Natural killer cell treated with Interleukin-12 subunit alpha and Interleukin-12 subunit beta and Interleukin-15 and Interleukin-18, amount 100 ng/mL, for 72 hours (primary cell): ENCODE data around the gene FCHSD2. TPM values are rescaled to one million over a fixed set of nuclear protein-coding genes. Genes with fewer than 3 reads are reported as not detected.

Source experiments
- ATAC-seq, 2 donors: fragments of 150-1000 bp; cut with Tn5 transposase in 1 of 2; sonication (Bioruptor Pico), chemical (Tn5 transposase) in 1 of 2; 2 replicates each; pipeline ENCODE4 v1.10.0; 2021
- DNase-seq: peaks from one replicate; pipeline ENCODE4 v3.0.0; 2022; ENCODE audit warnings: low spot score
- H3K27ac Mint-ChIP-seq, 2 donors: 1 replicate in 1 of 2; 2 replicates in 1 of 2; pipeline ENCODE4 v1.8.0; 2022; ENCODE audit warnings: mixed read lengths in 2 of 2, mild to moderate bottlenecking in 1 of 2, moderate library complexity in 1 of 2
- H3K27me3 Mint-ChIP-seq, 2 donors: 1 replicate in 1 of 2; 2 replicates in 1 of 2; pipeline ENCODE4 v1.8.0; 2022; ENCODE audit warnings: mixed read lengths in 2 of 2
- H3K36me3 Mint-ChIP-seq: one replicate; pipeline ENCODE4 v1.8.0; 2022; ENCODE audit warnings: mixed read lengths
- H3K4me1 Mint-ChIP-seq, 2 donors: 1 replicate in 1 of 2; 2 replicates in 1 of 2; pipeline ENCODE4 v1.8.0; 2022; ENCODE audit warnings: low read depth in 2 of 2, mixed read lengths in 2 of 2, mild to moderate bottlenecking in 1 of 2
- H3K4me3 Mint-ChIP-seq: one replicate; pipeline ENCODE4 v1.8.0; 2022; ENCODE audit warnings: mixed read lengths
- H3K9me3 Mint-ChIP-seq: 2 replicates; pipeline ENCODE4 v1.8.0; 2022; ENCODE audit warnings: mixed read lengths
- total RNA-seq, 2 donors: library from RNA; stranded (reverse); gene quantifications; one replicate each; pipeline ENCODE4 v1.2.3, GENCODE V29; 2022

FCHSD2 gene
- total RNA-seq, 2 donors from 2014 or later, result 58.8 to 77.3 TPM

GRCh38 chr11:72900013-72900412 is 242.1 kb downstream of the FCHSD2 start:
- DNase-seq, result no peak
- H3K36me3 Mint-ChIP-seq, result no peaks in the 10 kb centered on the region
- H3K9me3 Mint-ChIP-seq, result no peaks in the 10 kb centered on the region
- no peak for ATAC-seq
- H3K4me1 Mint-ChIP-seq, result peaks cover 11 to 12% of the 10 kb centered on the region in 2 donors
- no peak overlapping the region for H3K4me3 Mint-ChIP-seq
- H3K27me3 Mint-ChIP-seq, result no peaks in the 10 kb centered on the region
- H3K27ac Mint-ChIP-seq, result no peak overlapping the region

GRCh38 chr11:72899238-72899637 is 242.9 kb downstream of the FCHSD2 start:
- H3K27ac Mint-ChIP-seq, result no peak overlapping the region
- ATAC-seq (no peak), DNase-seq (no peak)
- no peak overlapping the region for H3K4me3 Mint-ChIP-seq
- no peaks in the 10 kb centered on the region for H3K27me3 Mint-ChIP-seq
- no peaks in the 10 kb centered on the region for H3K9me3 Mint-ChIP-seq
- H3K36me3 Mint-ChIP-seq, result no peaks in the 10 kb centered on the region
- H3K4me1 Mint-ChIP-seq, result peaks cover 6 to 12% of the 10 kb centered on the region in 2 donors

GRCh38 chr11:72897506-72897905 is 244.6 kb downstream of the FCHSD2 start:
- Mint-ChIP-seq H3K4me1 (peaks cover 5 to 6% of the 10 kb centered on the region in 2 donors), H3K4me3 (no peak overlapping the region), H3K27me3 (no peaks in the 10 kb centered on the region), H3K36me3 (no peaks in the 10 kb centered on the region), H3K9me3 (no peaks in the 10 kb centered on the region), H3K27ac (no peak overlapping the region)
- DNase-seq, result no peak
- ATAC-seq, result no peak

DNA sequence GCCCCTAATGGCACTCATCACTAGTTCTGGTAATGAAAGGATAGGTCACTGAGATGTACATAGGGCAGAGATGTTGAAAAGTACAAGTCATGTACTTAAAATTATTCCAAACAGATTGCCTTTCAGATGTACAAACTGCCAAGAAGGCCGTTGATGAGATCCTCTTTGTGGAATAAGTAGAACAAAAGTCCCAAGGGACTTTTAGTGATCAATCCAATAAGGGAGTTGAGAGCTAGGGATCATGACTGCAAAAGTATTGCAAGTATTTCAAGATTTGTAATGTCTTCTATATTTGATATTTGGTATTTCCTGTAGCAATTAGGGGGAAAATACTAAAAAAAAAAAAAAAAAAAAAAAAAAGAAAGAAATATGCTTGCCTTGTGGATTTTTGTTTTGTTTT is 245.7 kb downstream of the FCHSD2 start:
- H3K27ac Mint-ChIP-seq, result no peak overlapping the region
- ATAC-seq, result no peak
- no peaks in the 10 kb centered on the region for H3K36me3 Mint-ChIP-seq
- H3K27me3 Mint-ChIP-seq, result no peaks in the 10 kb centered on the region
- DNase-seq, result no peak
- no peak overlapping the region for H3K4me3 Mint-ChIP-seq
- H3K9me3 Mint-ChIP-seq, result no peaks in the 10 kb centered on the region
- peaks cover 4 to 6% of the 10 kb centered on the region in 2 donors for H3K4me1 Mint-ChIP-seq

- DNase-seq (no peak), ATAC-seq (no peak)
- peaks cover 0 to 3% of the 10 kb centered on the region in 2 donors for H3K4me1 Mint-ChIP-seq
- H3K27ac Mint-ChIP-seq, result no peak overlapping the region
- H3K4me3 Mint-ChIP-seq, result no peak overlapping the region
- H3K27me3 Mint-ChIP-seq, result no peaks in the 10 kb centered on the region
- H3K36me3 Mint-ChIP-seq, result peaks cover 15% of the 10 kb centered on the region
- H3K9me3 Mint-ChIP-seq, result no peaks in the 10 kb centered on the region
These were observed 251.2 kb downstream of the FCHSD2 start for GRCh38 chr11:72890881-72891280.

GRCh38 chr11:72886619-72887018 is 255.5 kb downstream of the FCHSD2 start:
- no peak overlapping the region for H3K27ac Mint-ChIP-seq
- no peak for DNase-seq
- no peaks in the 10 kb centered on the region for H3K27me3 Mint-ChIP-seq
- H3K36me3 Mint-ChIP-seq, result peaks cover 15% of the 10 kb centered on the region
- H3K9me3 Mint-ChIP-seq, result no peaks in the 10 kb centered on the region
- H3K4me1 Mint-ChIP-seq, result peaks cover 0 to 3% of the 10 kb centered on the region in 2 donors
- no peak for ATAC-seq
- no peak overlapping the region for H3K4me3 Mint-ChIP-seq

GRCh38 chr11:72885749-72886609 is 256.1 kb downstream of the FCHSD2 start:
- ATAC-seq (no peak), DNase-seq (no peak)
- H3K4me1 Mint-ChIP-seq, result peaks cover 0 to 3% of the 10 kb centered on the region in 2 donors
- H3K36me3 Mint-ChIP-seq, result peaks cover 21% of the 10 kb centered on the region
- H3K9me3 Mint-ChIP-seq, result no peaks in the 10 kb centered on the region
- H3K27ac Mint-ChIP-seq, result no peak overlapping the region
- H3K27me3 Mint-ChIP-seq, result no peaks in the 10 kb centered on the region
- H3K4me3 Mint-ChIP-seq, result no peak overlapping the region

GRCh38 chr11:72876147-72876546 is 266.0 kb downstream of the FCHSD2 start:
- ATAC-seq (no peak), DNase-seq (no peak)
- no peak overlapping the region for H3K4me3 Mint-ChIP-seq
- H3K36me3 Mint-ChIP-seq, result peaks cover 4% of the 10 kb centered on the region
- no peaks in the 10 kb centered on the region for H3K9me3 Mint-ChIP-seq
- no peaks in the 10 kb centered on the region for H3K27me3 Mint-ChIP-seq
- peak overlapping the region in 1 of 2 donors; percentile 87 for H3K27ac Mint-ChIP-seq
- peaks cover 0 to 8% of the 10 kb centered on the region in 2 donors for H3K4me1 Mint-ChIP-seq

DNA sequence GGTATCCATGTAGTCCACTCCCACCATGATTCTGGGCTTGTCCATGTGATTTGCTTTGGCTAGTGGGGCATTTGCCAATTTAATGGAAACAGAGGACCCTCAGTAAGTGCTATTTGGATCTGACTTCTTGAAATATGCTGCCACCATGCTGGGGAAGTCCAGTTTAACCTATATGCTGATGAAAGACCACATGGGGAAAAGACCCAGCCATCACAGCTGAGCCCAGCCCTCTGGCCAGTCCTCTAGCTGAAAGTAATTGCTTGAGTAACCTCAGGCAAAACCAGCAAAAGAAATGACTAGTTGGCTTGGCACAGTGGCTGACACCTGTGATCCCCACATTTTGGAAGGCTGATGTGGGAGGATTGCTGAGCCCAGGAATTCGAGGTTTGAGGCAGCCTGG is 266.4 kb downstream of the FCHSD2 start:
- ATAC-seq (peak in 1 of 2 donors; percentile 36), DNase-seq (no peak)
- H3K4me1 Mint-ChIP-seq, result peaks cover 0 to 8% of the 10 kb centered on the region in 2 donors
- H3K9me3 Mint-ChIP-seq, result no peaks in the 10 kb centered on the region
- no peaks in the 10 kb centered on the region for H3K27me3 Mint-ChIP-seq
- H3K4me3 Mint-ChIP-seq, result no peak overlapping the region
- H3K27ac Mint-ChIP-seq, result peak overlapping the region in 1 of 2 donors; percentile 87
- no peaks in the 10 kb centered on the region for H3K36me3 Mint-ChIP-seq

- Mint-ChIP-seq H3K9me3 (no peaks in the 10 kb centered on the region), H3K36me3 (peaks cover 10% of the 10 kb centered on the region), H3K27me3 (no peaks in the 10 kb centered on the region), H3K27ac (no peak overlapping the region), H3K4me3 (no peak overlapping the region), H3K4me1 (peaks cover 0 to 13% of the 10 kb centered on the region in 2 donors)
- ATAC-seq (no peak), DNase-seq (no peak)
These were observed 270.1 kb downstream of the FCHSD2 start for GRCh38 chr11:72872012-72872411.

DNA sequence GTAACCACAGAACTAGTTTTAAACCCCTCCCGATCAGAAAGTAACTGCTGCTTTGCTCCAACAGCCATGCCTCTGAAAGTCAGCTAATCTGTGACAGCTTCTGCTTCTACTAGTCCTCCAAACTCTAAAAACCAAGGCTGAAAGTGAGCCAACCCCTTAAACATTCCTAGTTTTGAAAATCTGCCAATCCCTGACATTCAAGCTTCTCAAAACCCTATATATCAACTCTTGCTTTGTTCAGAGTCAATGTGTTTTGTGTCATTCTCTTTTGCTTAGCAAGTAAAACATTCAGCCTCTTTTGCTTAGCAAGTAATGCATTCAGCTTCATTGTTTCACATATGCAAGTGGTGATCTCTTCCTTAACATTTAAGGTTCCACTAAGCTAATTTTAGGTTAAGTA is 271.0 kb downstream of the FCHSD2 start:
- no peak overlapping the region for H3K4me3 Mint-ChIP-seq
- no peaks in the 10 kb centered on the region for H3K9me3 Mint-ChIP-seq
- no peaks in the 10 kb centered on the region for H3K27me3 Mint-ChIP-seq
- no peak for DNase-seq
- peaks cover 10% of the 10 kb centered on the region for H3K36me3 Mint-ChIP-seq
- no peak overlapping the region for H3K27ac Mint-ChIP-seq
- peaks cover 0 to 12% of the 10 kb centered on the region in 2 donors for H3K4me1 Mint-ChIP-seq
- ATAC-seq, result no peak

- Mint-ChIP-seq H3K4me1 (peaks cover 0 to 5% of the 10 kb centered on the region in 2 donors), H3K4me3 (no peak overlapping the region), H3K36me3 (peaks cover 10% of the 10 kb centered on the region), H3K27me3 (no peaks in the 10 kb centered on the region), H3K27ac (no peak overlapping the region), H3K9me3 (no peaks in the 10 kb centered on the region)
- ATAC-seq (no peak), DNase-seq (no peak)
These were observed 272.3 kb downstream of the FCHSD2 start for GRCh38 chr11:72869831-72870230.

DNA sequence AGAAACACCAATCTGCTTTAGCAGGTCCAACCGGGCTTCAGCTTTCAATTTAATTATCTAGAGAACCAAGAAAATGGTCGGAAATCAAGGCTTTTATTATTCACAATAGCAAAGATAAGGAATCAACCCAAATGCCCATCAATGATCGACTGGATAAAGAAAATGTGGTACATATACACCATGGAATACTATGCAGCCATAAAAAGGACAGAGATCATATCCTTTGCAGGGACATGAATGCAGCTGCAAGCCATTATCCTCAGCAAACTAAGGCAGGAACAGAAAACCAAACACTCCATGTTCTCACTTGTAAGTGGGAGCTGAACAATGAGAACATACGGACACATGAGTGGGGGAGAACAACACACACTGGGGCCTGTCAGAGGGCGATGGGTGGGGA is 274.1 kb downstream of the FCHSD2 start:
- Mint-ChIP-seq H3K4me3 (no peak overlapping the region), H3K27ac (peak overlapping the region in 1 of 2 donors; percentile 47), H3K4me1 (peaks cover 0 to 7% of the 10 kb centered on the region in 2 donors), H3K27me3 (no peaks in the 10 kb centered on the region), H3K9me3 (no peaks in the 10 kb centered on the region), H3K36me3 (peaks cover 10% of the 10 kb centered on the region)
- ATAC-seq (no peak), DNase-seq (no peak)

DNA sequence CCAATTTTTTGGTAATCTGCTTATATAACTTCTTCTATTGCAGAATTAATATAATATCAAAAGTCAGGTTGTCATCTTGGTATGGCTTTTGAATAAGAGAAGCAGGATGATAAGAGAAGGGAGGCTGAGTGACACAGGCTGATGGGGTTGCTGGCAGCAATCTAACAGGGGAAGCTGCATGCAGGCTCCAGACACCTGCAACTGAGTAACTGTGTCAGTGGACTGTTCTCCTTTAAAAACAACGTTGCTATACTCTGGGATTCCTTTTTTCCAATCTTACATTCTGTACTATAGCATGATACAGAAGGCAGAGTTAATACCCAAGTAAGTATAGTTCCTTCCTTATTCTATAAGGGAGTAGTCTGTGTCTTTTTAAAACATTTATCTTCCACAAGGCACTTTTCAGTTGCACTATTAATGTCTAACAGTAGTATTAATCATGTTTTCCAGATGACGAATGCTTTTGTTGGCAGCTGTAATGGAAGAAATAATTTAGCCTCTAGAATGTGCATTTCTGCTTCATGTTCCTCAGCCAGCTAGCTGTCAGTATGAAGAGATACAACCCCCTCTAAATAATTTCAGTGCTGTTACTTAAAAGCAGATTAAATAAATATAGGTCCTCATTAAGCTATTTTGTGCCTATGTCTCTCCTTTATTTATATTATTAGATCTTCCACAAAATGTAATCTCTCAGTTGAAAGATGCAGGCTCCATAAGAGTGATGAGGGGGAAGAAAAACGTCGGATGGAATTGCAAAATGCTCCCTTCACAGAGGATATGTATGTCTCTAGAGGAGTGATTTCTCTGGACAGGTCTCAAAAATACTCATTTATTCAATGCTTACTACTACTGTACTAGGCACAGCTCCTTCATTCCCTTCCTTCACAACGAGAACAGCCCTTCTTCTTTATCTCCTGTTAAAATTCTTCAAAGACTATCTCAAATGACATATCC is 277.1 kb downstream of the FCHSD2 start:
- H3K4me1 Mint-ChIP-seq, result peaks cover 0 to 7% of the 10 kb centered on the region in 2 donors
- H3K27me3 Mint-ChIP-seq, result no peaks in the 10 kb centered on the region
- ATAC-seq (no peak), DNase-seq (no peak)
- no peak overlapping the region for H3K27ac Mint-ChIP-seq
- no peaks in the 10 kb centered on the region for H3K9me3 Mint-ChIP-seq
- no peak overlapping the region for H3K4me3 Mint-ChIP-seq
- peaks cover 10% of the 10 kb centered on the region for H3K36me3 Mint-ChIP-seq
